Left ventricle myocardium inferior (tissue), 1 donor: ENCODE data around the gene NUDT12. TPM values are rescaled to one million over a fixed set of nuclear protein-coding genes. Genes with fewer than 3 reads are reported as not detected.
A peak's percentile ranks its signal among the peaks of the same experiment; 100 is the strongest.

ENCODE experiments used
- DNase-seq: peaks from one replicate; pipeline ENCODE4 v3.0.0-alpha.2; 2020
- H3K27ac ChIP-seq: fragments of 200-600 bp; replicated peaks from 2 replicates; pipeline ENCODE4 v1.8.0; 2021
- H3K27me3 ChIP-seq: fragments of 200-600 bp; 2 replicates; pipeline ENCODE4 v1.8.0; 2021; ENCODE audit warnings: low read depth
- H3K36me3 ChIP-seq: fragments of 200-600 bp; 2 replicates; pipeline ENCODE4 v1.8.0; 2021
- H3K4me1 ChIP-seq: fragments of 200-600 bp; 2 replicates; pipeline ENCODE4 v1.8.0; 2021
- H3K4me3 ChIP-seq: fragments of 200-600 bp; 2 replicates; pipeline ENCODE4 v1.8.0; 2021; ENCODE audit warnings: mild to moderate bottlenecking, moderate library complexity
- H3K9me3 ChIP-seq: fragments of 200-600 bp; replicated peaks from 2 replicates; pipeline ENCODE4 v1.8.0; 2021
- CTCF ChIP-seq: fragments of 200-600 bp; IDR thresholded peaks from 2 replicates; pipeline ENCODE4 v1.8.0; 2021; ENCODE audit warnings: antibody characterized with exemption, mild to moderate bottlenecking, borderline replicate concordance
- intact Hi-C: fragments of 100-400 bp; cut with micrococcal nuclease; formaldehyde crosslinking; loops from one replicate; pipeline ENCODE4 v1.11.0; 2022
- total RNA-seq: library from RNA; stranded (reverse); fragmentation: NEBNext Ultra II Directional; extraction: Animal tissue kit (Norgen Biotek cat#: 25700); gene quantifications from one replicate; pipeline ENCODE4 v1.2.1, GENCODE V29; 2021
- donor health status: DM: no; HTN: yes; CAD: no; lungs with severe emphysema.

Gene NUDT12
- total RNA-seq, 1 donor from 2014 or later, result 13.6 TPM

GRCh38 chr5:103569313-103570060, 6.9 kb upstream of the NUDT12 start:
- DNase-seq, result no peak
- TF ChIP-seq CTCF, result no peak
- H3K9me3 ChIP-seq, result peaks cover 3% of the 10 kb centered on the region
- no peaks in the 10 kb centered on the region for H3K27me3 ChIP-seq
- intact Hi-C loops, result no loop called here
- no peak overlapping the region for H3K4me3 ChIP-seq
- H3K27ac ChIP-seq, result no peak overlapping the region
- H3K4me1 ChIP-seq, result no peaks in the 10 kb centered on the region
- no peaks in the 10 kb centered on the region for H3K36me3 ChIP-seq

- H3K4me3 ChIP-seq, result no peak overlapping the region
- no peak for DNase-seq
- no peak overlapping the region for H3K27ac ChIP-seq
- intact Hi-C loops, result no loop called here
- no peaks in the 10 kb centered on the region for H3K27me3 ChIP-seq
- TF ChIP-seq CTCF, result no peak
- peaks cover 14% of the 10 kb centered on the region for H3K4me1 ChIP-seq
- peaks cover 3% of the 10 kb centered on the region for H3K9me3 ChIP-seq
- H3K36me3 ChIP-seq, result no peaks in the 10 kb centered on the region
Measured at GRCh38 chr5:103565719-103566118, 3.1 kb upstream of the NUDT12 start.

- no peak for DNase-seq
- H3K36me3 ChIP-seq, result peaks cover 2% of the 10 kb centered on the region
- peaks cover 14% of the 10 kb centered on the region for H3K4me1 ChIP-seq
- no peak for TF ChIP-seq CTCF
- peak overlapping the region; percentile 92 for H3K27ac ChIP-seq
- H3K27me3 ChIP-seq, result no peaks in the 10 kb centered on the region
- peak overlapping the region; percentile 80 for H3K4me3 ChIP-seq
- intact Hi-C loops, result no loop called here
- H3K9me3 ChIP-seq, result no peaks in the 10 kb centered on the region
Measured at GRCh38 chr5:103561685-103562452, 720 bp downstream of the NUDT12 start.

GRCh38 chr5:103560826-103561225, 1.8 kb downstream of the NUDT12 start:
- H3K9me3 ChIP-seq, result no peaks in the 10 kb centered on the region
- H3K4me3 ChIP-seq, result no peak overlapping the region
- TF ChIP-seq CTCF, result no peak
- intact Hi-C loops, result no loop called here
- peaks cover 2% of the 10 kb centered on the region for H3K36me3 ChIP-seq
- DNase-seq, result no peak
- H3K27me3 ChIP-seq, result no peaks in the 10 kb centered on the region
- peaks cover 14% of the 10 kb centered on the region for H3K4me1 ChIP-seq
- H3K27ac ChIP-seq, result no peak overlapping the region

GRCh38 chr5:103546858-103547257, 15.7 kb downstream of the NUDT12 start:
- Histone ChIP-seq H3K27me3 (no peaks in the 10 kb centered on the region), H3K36me3 (peaks cover 22% of the 10 kb centered on the region), H3K27ac (no peak overlapping the region), H3K9me3 (no peaks in the 10 kb centered on the region), H3K4me3 (no peak overlapping the region), H3K4me1 (no peaks in the 10 kb centered on the region)
- intact Hi-C loops, result no loop called here
- no peak for DNase-seq
- TF ChIP-seq CTCF, result no peak
